HL-60/S4 treated with retinoic acid at 250 ng/mL for 4 days and 3 days (cell line): ENCODE data around the gene MMP10.

Source experiments
- in situ Hi-C: fragments of 300-500 bp; cut with MboI; formaldehyde crosslinking; loops from 2 replicates; pipeline ENCODE4 v1.7.0; 2022; ENCODE audit warnings: low sequenced_read_pairs

The MMP10 gene

GRCh38 chr11:102780491-102780918 lies at the start of gene MMP10:
TSS of gene MMP10 (minus strand) at chr11:102780628. CDS start at chr11:102780591, 37 bp downstream.
- in situ Hi-C loops = no loop called here

- in situ Hi-C loops = no loop called here
Measured at GRCh38 chr11:102829316-102830000, 49.0 kb upstream of the MMP10 start.

- in situ Hi-C loops = no loop called here
Measured at GRCh38 chr11:102824556-102824955, 44.1 kb upstream of the MMP10 start.

- in situ Hi-C loops = no loop called here
Measured at GRCh38 chr11:102819491-102819890, 39.1 kb upstream of the MMP10 start.

- in situ Hi-C loops = no loop called here
Measured at GRCh38 chr11:102813484-102813883, 33.1 kb upstream of the MMP10 start.

GRCh38 chr11:102812188-102812587 lies 31.8 kb upstream of the MMP10 start:
- in situ Hi-C loops = no loop called here

- in situ Hi-C loops = no loop called here
Measured at GRCh38 chr11:102810950-102811660, 30.7 kb upstream of the MMP10 start.

GRCh38 chr11:102809971-102810370 lies 29.5 kb upstream of the MMP10 start:
- in situ Hi-C loops = no loop called here

GRCh38 chr11:102807921-102808320 lies 27.5 kb upstream of the MMP10 start:
- in situ Hi-C loops = no loop called here

GRCh38 chr11:102806296-102806695 lies 25.9 kb upstream of the MMP10 start:
- in situ Hi-C loops = no loop called here

- in situ Hi-C loops = no loop called here
Measured at GRCh38 chr11:102802341-102802740, 21.9 kb upstream of the MMP10 start.

GRCh38 chr11:102800767-102801166 lies 20.3 kb upstream of the MMP10 start:
- in situ Hi-C loops = no loop called here

GRCh38 chr11:102799681-102800340 lies 19.4 kb upstream of the MMP10 start:
- in situ Hi-C loops = no loop called here

- in situ Hi-C loops = no loop called here
Measured at GRCh38 chr11:102798012-102798746, 17.8 kb upstream of the MMP10 start, which contains the start of gene MMP1. TSS of gene MMP1 (minus strand) at chr11:102798160. CDS start at chr11:102798092, 68 bp downstream.

GRCh38 chr11:102794382-102794781 lies 14.0 kb upstream of the MMP10 start:
- in situ Hi-C loops = no loop called here

GRCh38 chr11:102793677-102794290 lies 13.4 kb upstream of the MMP10 start:
- in situ Hi-C loops = no loop called here

- in situ Hi-C loops = no loop called here
Measured at GRCh38 chr11:102792604-102793003, 12.2 kb upstream of the MMP10 start.

- in situ Hi-C loops = no loop called here
Measured at GRCh38 chr11:102791271-102792036, 11.0 kb upstream of the MMP10 start.

- in situ Hi-C loops = no loop called here
Measured at GRCh38 chr11:102788334-102788995, 8.0 kb upstream of the MMP10 start.
